HFFc6 (cell line): Measurements from ENCODE around the gene SDHC. TPM values are rescaled to one million over a fixed set of nuclear protein-coding genes. Genes with fewer than 3 reads are reported as not detected.
"Not testable (repeated sequence)": the region's sequence is repeated elsewhere in the genome, so short reads cannot be mapped to it uniquely, and the experiment has no call there.

Source experiments
- DNase-seq: peaks from one replicate; pipeline ENCODE4 v3.0.0-alpha.2; 2018
- H3K27ac Mint-ChIP-seq: 2 replicates; pipeline ENCODE4 v1.8.0; 2020; ENCODE audit warnings: mild to moderate bottlenecking, mixed read lengths
- H3K27me3 Mint-ChIP-seq: 2 replicates; pipeline ENCODE4 v1.8.0; 2021; ENCODE audit warnings: mild to moderate bottlenecking, moderate library complexity, mixed read lengths; ENCODE audit not compliant: insufficient read depth
- H3K36me3 Mint-ChIP-seq: 2 replicates; pipeline ENCODE4 v1.8.0; 2021; ENCODE audit warnings: low read depth, mixed read lengths
- H3K4me1 Mint-ChIP-seq: 2 replicates; pipeline ENCODE4 v1.8.0; 2020; ENCODE audit warnings: low read depth, mixed read lengths
- H3K4me3 Mint-ChIP-seq: 2 replicates; pipeline ENCODE4 v1.8.0; 2020; ENCODE audit warnings: mild to moderate bottlenecking, moderate library complexity, mixed read lengths
- H3K9me3 Mint-ChIP-seq: 2 replicates; pipeline ENCODE4 v1.8.0; 2020; ENCODE audit warnings: mild to moderate bottlenecking, mixed read lengths
- CTCF ChIP-seq: fragments of 200-600 bp; sonication (generic); IDR thresholded peaks from 2 replicates; pipeline ENCODE4 v1.5.0; 2021; ENCODE audit warnings: antibody characterized with exemption, mild to moderate bottlenecking
- total RNA-seq, 6 experiments: library from RNA; stranded (reverse); fragmentation: NEBNext Ultra II Directional; extraction: Animal tissue kit (Norgen Biotek cat#: 25700); gene quantifications; 2 replicates in 1 of 6; 3 replicates in 5 of 6; pipeline ENCODE4 v1.2.3, GENCODE V29; 2021

The SDHC gene
- total RNA-seq, 6 experiments from 2014 or later = 237 to 285 (median 247) TPM

- H3K9me3 Mint-ChIP-seq = no peaks in the 10 kb centered on the region; the same call in 1 of the 2 replicates
- H3K36me3 Mint-ChIP-seq = peaks cover 4% of the 10 kb centered on the region; the same call in 1 of the 2 replicates
- H3K27me3 Mint-ChIP-seq = peaks cover 12% of the 10 kb centered on the region
- peak overlapping the region; percentile 93 for H3K4me3 Mint-ChIP-seq
- H3K27ac Mint-ChIP-seq = peak overlapping the region; percentile 100
- DNase-seq = peak; percentile 88
- peak; percentile 76 for TF ChIP-seq CTCF
- H3K4me1 Mint-ChIP-seq = peaks cover 22% of the 10 kb centered on the region
Observed at GRCh38 chr1:161399257-161399998, 85.2 kb downstream of the SDHC start.

- no peaks in the 10 kb centered on the region; the same call in 1 of the 2 replicates for H3K9me3 Mint-ChIP-seq
- H3K27ac Mint-ChIP-seq = no peak overlapping the region
- H3K27me3 Mint-ChIP-seq = peaks cover 15% of the 10 kb centered on the region
- H3K4me3 Mint-ChIP-seq = no peak overlapping the region
- H3K36me3 Mint-ChIP-seq = peaks cover 4% of the 10 kb centered on the region; the same call in 1 of the 2 replicates
- peaks cover 22% of the 10 kb centered on the region for H3K4me1 Mint-ChIP-seq
- no peak for TF ChIP-seq CTCF
- no peak for DNase-seq
Observed at GRCh38 chr1:161402446-161402845, 88.3 kb downstream of the SDHC start.

DNA sequence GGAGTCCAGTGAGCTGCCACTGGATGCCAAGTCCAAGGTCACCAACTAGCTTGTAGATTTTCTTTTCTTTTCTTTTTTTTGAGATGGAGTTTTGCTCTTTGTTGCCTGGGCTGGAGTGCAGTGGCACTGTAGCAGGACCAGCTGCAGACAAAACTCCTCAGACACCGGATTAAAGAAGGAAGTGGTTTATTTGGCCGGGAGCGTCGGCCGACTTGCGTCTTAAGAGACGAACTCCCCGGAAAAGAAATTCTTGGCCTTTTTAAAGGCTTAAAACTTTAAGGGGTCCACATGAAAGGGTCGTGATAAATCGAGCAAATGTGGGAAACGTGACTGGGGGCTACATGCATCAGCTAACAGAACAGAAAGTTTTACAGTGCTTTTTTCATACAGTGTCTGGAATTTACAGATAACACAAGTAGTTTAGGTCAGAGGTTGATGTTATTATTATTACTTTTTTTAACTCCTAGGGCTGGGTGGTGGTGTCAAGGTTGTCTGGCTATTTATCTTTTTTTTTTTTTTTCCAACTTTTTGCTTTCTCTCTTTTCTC, 89.9 kb downstream of the SDHC start:
- DNase-seq = no peak

DNA sequence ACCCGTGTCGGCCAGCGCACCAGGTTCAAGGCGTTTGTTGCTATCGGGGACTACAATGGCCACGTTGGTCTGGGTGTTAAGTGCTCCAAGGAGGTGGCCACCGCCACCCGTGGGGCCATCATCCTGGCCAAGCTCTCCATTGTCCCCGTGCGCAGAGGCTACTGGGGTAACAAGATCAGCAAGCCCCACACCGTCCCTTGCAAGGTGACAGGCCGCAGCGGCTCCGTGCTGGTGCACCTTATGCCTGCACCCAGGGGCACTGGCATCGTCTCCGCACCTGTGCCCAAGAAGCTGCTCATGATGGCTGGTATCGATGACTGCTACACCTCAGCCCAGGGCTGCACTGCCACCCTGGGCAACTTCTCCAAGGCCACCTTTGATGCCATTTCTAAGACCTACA, 92.4 kb downstream of the SDHC start:
- H3K9me3 Mint-ChIP-seq, H3K27ac Mint-ChIP-seq, H3K27me3 Mint-ChIP-seq, H3K36me3 Mint-ChIP-seq, H3K4me3 Mint-ChIP-seq, DNase-seq: not testable (repeated sequence)
- peaks cover 25% of the 10 kb centered on the region for H3K4me1 Mint-ChIP-seq

More for the DNA sequence above, 89.9 kb downstream of the SDHC start:
- Mint-ChIP-seq H3K9me3 (no peaks in the 10 kb centered on the region; the same call in 1 of the 2 replicates), H3K4me1 (peaks cover 27% of the 10 kb centered on the region), H3K27me3 (peaks cover 15% of the 10 kb centered on the region), H3K36me3 (peaks cover 2% of the 10 kb centered on the region; the same call in 1 of the 2 replicates), H3K4me3 (no peak overlapping the region), H3K27ac (no peak overlapping the region)
- no peak for TF ChIP-seq CTCF

GRCh38 chr1:161407451-161407985, 93.3 kb downstream of the SDHC start:
- no peaks in the 10 kb centered on the region for H3K36me3 Mint-ChIP-seq

More at GRCh38 chr1:161407451-161407985, 93.3 kb downstream of the SDHC start:
- no peak for DNase-seq
- Mint-ChIP-seq H3K4me1 (peaks cover 22% of the 10 kb centered on the region), H3K9me3 (no peaks in the 10 kb centered on the region; the same call in 1 of the 2 replicates), H3K27ac (no peak overlapping the region), H3K4me3 (no peak overlapping the region), H3K27me3 (peaks cover 13% of the 10 kb centered on the region)
- TF ChIP-seq CTCF = no peak
